NB4 (cell line): ENCODE measurements around the gene LYST.

Experiments
- POLR2A ChIP-seq: IDR thresholded peaks from 2 replicates; pipeline ENCODE4 v1.6.1; 2011; ENCODE audit warnings: mild to moderate bottlenecking; ENCODE audit not compliant: insufficient read length; ENCODE audit errors: extremely low read depth
- TF ChIP-seq, protein P1 (sequence below): IDR thresholded peaks from one replicate; pipeline ENCODE4 v1.5.1; 2012; ENCODE audit warnings: low read depth, low read length

DNA sequence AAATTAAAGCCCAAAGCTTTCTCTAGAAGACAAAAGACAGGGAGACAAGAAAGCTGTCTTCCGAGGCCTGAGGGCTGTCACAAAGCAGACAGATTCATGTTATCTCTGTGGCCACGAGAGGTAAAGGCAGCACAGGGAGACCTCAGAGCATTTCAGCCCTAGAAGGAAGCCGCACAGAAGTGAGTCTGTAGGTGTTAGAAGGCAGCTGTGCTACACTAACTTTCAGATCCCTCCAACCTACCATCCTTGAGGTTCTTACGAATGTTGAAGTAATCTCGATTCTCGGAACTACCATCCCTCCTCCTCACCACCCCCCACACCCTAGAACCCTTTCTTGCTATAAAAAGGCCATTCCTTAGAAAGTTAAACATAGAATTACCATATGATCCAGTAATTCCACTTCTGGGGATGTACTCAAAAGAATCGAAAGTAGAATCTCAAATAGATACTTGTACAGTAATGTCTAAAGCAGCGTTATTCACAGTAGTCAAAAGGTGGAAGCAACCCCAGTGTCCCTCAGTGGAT is 21.5 kb upstream of the LYST start:
- TF ChIP-seq, protein P1, sequence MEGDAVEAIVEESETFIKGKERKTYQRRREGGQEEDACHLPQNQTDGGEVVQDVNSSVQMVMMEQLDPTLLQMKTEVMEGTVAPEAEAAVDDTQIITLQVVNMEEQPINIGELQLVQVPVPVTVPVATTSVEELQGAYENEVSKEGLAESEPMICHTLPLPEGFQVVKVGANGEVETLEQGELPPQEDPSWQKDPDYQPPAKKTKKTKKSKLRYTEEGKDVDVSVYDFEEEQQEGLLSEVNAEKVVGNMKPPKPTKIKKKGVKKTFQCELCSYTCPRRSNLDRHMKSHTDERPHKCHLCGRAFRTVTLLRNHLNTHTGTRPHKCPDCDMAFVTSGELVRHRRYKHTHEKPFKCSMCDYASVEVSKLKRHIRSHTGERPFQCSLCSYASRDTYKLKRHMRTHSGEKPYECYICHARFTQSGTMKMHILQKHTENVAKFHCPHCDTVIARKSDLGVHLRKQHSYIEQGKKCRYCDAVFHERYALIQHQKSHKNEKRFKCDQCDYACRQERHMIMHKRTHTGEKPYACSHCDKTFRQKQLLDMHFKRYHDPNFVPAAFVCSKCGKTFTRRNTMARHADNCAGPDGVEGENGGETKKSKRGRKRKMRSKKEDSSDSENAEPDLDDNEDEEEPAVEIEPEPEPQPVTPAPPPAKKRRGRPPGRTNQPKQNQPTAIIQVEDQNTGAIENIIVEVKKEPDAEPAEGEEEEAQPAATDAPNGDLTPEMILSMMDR: no peak
- TF ChIP-seq POLR2A: no peak
